Activated T-cell treated with anti-CD3 and anti-CD28 coated beads, Interleukin-2, amount 50 U/mL, for 24 hours (primary cell): ENCODE data around the gene FBXW9.
A peak's percentile ranks its signal among the peaks of the same experiment; 100 is the strongest.
"Not testable (repeated sequence)": the region's sequence is repeated elsewhere in the genome, so short reads cannot be mapped to it uniquely, and the experiment has no call there.

ENCODE experiments used
- DNase-seq: peaks from one replicate; pipeline ENCODE4 v3.0.0-alpha.2; 2020
- H3K27ac Mint-ChIP-seq: 2 replicates; pipeline ENCODE4 v1.8.0; 2020; ENCODE audit warnings: mild to moderate bottlenecking, mixed read lengths
- H3K27me3 Mint-ChIP-seq: 2 replicates; pipeline ENCODE4 v1.8.0; 2020; ENCODE audit warnings: mixed read lengths
- H3K36me3 Mint-ChIP-seq: 2 replicates; pipeline ENCODE4 v1.8.0; 2020; ENCODE audit warnings: low read depth, mixed read lengths
- H3K4me1 Mint-ChIP-seq: 2 replicates; pipeline ENCODE4 v1.8.0; 2020; ENCODE audit warnings: low read depth, mixed read lengths
- H3K4me3 Mint-ChIP-seq: 2 replicates; pipeline ENCODE4 v1.8.0; 2020; ENCODE audit warnings: mild to moderate bottlenecking, moderate library complexity, mixed read lengths
- H3K9me3 Mint-ChIP-seq: 2 replicates; pipeline ENCODE4 v1.8.0; 2020; ENCODE audit warnings: mixed read lengths

The FBXW9 gene

DNA sequence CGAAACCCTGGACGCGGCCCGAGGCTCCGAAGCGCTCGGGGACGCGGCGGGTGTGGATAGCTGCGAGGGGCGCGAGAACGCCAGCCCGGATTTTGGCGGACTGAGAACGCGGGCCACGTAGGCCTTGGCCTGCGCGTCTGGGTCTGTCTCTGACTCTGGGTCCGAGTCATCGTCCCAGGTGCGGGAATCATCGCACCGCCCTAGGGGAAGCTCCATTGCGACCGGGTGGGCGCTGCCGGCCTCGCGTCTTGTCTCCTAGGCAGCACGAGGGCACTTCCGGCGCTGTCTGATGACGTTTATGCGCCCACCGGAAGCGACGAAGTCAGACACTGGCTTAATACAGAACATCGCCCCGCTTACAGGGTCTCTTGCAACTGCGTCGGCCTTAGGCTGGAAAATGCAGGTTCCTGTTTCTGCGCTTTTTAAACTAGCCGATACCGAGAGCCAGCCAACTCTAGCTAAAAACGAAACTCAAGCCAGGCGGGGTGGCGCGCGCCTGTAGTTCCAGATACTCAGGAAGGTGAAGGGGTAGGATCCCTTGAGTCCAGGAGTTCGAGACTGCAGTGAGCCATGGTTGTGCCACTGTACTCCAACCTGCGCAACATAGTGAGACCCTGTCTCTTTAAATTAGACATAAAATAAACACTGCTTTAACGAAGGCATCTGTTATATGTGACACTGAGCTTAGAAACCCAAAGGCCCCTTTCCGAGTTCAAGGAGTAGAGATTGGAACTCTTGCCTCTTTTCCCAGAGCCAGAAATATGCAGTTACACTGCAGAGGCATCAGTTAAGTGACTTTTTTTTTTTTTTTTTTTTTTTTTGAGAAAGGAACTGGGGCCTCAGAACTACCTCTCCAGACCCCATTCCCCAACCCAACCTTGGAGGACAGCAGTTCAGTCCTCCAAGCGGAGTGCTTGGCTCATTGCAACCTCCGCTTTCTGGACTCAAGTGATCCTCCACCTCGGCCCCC, at the start of gene FBXW9:
FBXW9 (minus strand) TSS at position 266 of the 970 bp plus-strand sequence; CDS start at position 216, 50 bp downstream.
- Mint-ChIP-seq H3K27me3 (no peaks in the 10 kb centered on the region), H3K4me1 (peaks cover 27% of the 10 kb centered on the region), H3K27ac (peak within 1 kb of the TSS; percentile 93), H3K4me3 (peak within 1 kb of the TSS; percentile 87), H3K9me3 (no peaks in the 10 kb centered on the region), H3K36me3 (peaks cover 54% of the 10 kb centered on the region)
- DNase-seq, result peak; percentile 99

DNA sequence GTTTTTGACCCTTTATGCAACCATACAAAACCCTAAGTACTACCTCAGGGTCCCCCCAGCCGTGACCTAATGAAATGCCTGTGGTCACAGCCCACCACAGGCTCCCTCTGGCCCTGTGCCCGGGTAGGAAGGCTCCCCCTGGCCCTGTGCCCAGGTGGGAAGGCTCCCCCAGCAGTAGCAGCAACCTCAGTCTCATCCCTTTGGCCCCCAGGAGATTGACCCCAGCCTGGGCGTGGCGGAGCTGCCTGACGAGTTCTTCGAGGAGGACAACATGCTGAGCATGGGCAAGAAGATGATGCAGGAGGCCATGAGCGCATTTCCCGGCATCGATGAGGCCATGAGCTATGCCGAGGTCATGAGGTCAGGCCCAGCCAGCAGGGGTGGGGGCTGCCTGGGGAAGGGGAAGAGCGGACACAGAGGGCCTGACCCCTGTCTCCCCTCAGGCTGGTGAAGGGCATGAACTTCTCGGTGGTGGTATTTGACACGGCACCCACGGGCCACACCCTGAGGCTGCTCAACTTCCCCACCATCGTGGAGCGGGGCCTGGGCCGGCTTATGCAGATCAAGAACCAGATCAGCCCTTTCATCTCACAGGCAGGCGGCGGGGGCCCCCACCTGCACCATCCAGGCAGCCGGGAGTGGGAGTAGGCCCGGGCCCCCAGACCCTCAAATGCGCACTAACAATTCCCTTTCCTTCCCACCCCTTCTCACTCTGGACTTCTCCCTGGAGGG, 48.9 kb upstream of the FBXW9 start:
- Mint-ChIP-seq H3K27me3 (peaks cover 4% of the 10 kb centered on the region), H3K4me3 (no peak overlapping the region), H3K27ac (no peak overlapping the region), H3K9me3 (peaks cover 6% of the 10 kb centered on the region), H3K36me3 (peaks cover 63% of the 10 kb centered on the region), H3K4me1 (peaks cover 4% of the 10 kb centered on the region)
- no peak for DNase-seq

DNA sequence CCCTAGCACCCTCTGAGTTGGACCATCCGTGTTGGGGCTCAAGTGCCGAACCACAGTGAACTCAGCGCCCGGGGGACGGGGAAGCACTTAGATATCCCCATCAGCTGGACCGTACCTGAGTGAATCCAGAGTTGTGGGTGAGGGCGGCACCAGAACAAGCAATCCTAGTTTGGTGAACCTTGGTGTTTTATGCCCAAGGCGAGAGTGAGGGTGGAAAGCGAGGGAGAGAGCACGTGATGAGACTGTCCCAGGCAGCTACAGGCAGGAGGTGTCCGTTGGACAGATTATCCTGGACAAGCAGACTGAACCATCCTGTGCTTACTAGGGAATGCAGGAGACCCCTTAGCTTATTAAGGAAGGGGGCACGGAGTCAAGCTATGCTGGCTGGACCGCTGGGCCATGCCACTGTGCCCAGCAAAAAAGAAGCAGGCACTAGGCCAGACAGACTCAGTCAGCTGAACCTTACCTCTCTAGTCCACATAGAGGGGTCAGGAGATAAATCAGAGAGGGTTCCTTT, 41.5 kb upstream of the FBXW9 start:
- Mint-ChIP-seq H3K27me3 (no peaks in the 10 kb centered on the region), H3K27ac (peak overlapping the region; percentile 99), H3K4me1 (peaks cover 31% of the 10 kb centered on the region), H3K36me3 (peaks cover 55% of the 10 kb centered on the region), H3K4me3 (peak overlapping the region; percentile 100), H3K9me3 (no peaks in the 10 kb centered on the region)
- no peak for DNase-seq

DNA sequence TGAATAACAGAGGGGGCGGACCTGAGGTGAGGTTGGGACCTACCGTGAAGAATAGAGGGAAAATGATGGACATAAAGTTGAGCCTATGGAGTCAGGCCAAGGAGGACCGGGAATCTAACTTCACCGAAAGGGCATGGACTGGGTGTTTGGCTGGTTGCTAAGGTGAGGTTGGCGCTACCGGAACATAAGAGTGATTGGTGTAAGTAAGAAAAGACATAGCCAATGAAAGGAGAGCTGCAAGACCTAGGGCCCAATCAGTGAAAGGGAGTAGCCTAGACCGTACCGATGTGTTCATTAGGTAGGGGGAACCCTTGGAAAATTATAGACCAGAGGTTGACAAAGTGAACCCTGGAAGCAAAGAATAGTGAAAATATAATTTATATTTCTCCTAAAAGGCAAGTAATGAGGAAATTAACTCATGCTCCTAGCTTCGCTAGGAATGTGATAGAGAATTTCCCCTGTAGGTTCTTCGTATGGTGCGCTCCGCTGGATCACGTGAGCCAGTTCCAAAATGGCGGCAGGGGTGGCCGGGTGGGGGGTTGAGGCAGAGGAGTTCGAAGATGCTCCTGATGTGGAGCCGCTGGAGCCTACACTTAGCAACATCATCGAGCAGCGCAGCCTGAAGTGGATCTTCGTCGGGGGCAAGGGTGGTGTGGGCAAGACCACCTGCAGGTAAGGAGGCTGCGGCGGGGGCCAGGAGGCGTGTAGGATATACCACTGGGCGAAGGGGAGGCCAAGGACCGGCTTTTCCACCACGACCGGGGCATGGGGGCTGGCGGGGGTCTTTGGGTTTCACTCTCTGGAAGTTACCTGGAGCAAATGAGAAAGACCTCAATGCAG, 40.8 kb upstream of the FBXW9 start, which contains the start of gene GET3:
GET3 (plus strand) TSS at position 503 of the 840 bp plus-strand sequence; CDS start at position 512, 9 bp downstream.
- Mint-ChIP-seq H3K36me3 (peaks cover 57% of the 10 kb centered on the region), H3K27ac (peak within 1 kb of the TSS; percentile 99), H3K27me3 (no peaks in the 10 kb centered on the region), H3K9me3 (no peaks in the 10 kb centered on the region), H3K4me1 (peaks cover 36% of the 10 kb centered on the region), H3K4me3 (peak within 1 kb of the TSS; percentile 100)
- DNase-seq, result peak; percentile 83

DNA sequence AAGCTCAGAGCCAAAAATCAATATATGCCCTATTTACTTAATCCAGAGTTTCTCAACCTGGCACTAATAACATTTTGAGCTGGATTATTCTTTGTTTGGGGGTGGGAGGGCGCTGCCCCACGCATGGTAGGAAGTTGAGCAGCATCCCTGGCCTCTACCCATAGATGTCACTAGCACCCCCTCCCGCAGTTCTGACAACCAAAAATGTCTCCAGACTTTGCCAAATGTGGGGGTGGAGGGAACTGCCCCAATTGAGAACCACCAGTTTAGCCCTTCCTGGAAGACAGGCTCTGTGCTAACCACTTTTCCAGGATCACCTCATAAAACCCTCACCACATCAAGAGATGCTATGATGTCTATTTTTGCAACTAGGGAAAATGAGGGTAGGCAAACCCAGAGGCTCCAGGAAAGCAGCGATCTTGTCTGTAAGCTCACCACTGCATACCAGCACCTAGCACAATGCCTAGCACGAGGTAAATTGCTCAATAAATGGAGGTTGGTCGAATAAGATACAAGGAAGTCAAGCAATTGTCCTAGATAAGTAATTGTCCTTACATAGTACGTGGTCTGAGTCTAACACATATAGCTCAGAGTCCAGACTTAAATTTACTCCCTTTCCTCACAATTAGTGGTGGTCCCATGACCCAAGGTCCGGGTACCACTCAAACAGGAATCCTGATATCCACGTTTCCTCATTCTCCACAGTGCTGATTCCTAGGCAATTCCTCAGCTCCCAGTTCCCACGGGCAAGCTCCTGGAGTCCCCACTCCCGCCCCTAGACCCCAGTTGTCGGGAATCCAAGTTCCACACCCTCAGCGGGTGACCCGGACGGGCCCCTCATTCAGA, 37.2 kb upstream of the FBXW9 start:
- Mint-ChIP-seq H3K9me3 (no peaks in the 10 kb centered on the region), H3K36me3 (peaks cover 66% of the 10 kb centered on the region), H3K4me3 (peak overlapping the region; percentile 96), H3K27me3 (no peaks in the 10 kb centered on the region), H3K27ac (peak overlapping the region; percentile 99), H3K4me1 (peaks cover 49% of the 10 kb centered on the region)
- peak; percentile 58 for DNase-seq

DNA sequence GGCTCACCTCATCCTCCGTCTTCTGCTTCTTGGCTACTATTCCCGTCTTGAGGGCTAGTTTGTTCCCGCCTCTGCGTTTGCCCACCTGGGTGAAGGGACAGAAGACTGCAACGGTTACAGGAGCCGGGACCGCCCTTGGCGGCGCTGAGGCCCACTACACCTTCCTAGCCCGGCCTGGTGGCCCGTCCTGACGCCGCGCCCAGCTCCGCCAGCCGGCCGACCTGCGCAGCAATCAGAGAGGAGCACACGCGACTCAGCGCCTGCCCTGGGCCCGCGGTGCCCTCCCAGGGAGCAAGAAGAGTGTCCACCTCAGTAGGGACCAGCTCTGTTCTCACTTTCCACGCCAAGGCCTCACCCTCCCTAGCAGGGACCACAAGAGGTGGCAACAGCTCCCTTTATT, 34.9 kb upstream of the FBXW9 start:
- peak overlapping the region; percentile 22 for H3K27ac Mint-ChIP-seq
- H3K36me3 Mint-ChIP-seq, result peaks cover 78% of the 10 kb centered on the region
- H3K4me3 Mint-ChIP-seq, result peak overlapping the region; percentile 10
- no peaks in the 10 kb centered on the region for H3K27me3 Mint-ChIP-seq
- H3K9me3 Mint-ChIP-seq, result no peaks in the 10 kb centered on the region
- no peak for DNase-seq
- peaks cover 38% of the 10 kb centered on the region for H3K4me1 Mint-ChIP-seq

DNA sequence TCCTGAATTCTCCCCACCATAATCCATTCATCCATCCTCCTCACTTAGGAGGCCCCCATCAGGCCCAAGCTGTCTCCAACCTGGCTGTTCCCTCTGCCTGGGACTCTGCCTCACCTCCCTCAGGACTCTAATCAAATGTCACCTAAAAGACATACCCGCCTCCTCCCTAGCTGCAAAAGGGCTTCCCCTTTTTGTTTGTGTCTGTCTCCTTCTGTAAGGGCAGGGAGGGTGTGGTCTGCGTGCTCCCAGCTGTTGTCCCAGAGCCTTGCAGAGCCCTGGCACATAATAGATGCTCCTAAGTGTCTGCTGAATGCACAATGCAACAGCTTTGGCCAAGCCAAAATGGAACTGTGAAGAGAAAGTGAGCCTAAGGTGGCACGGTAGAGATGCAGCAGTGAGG, 33.6 kb upstream of the FBXW9 start:
- peak overlapping the region; percentile 73 for H3K27ac Mint-ChIP-seq
- H3K27me3 Mint-ChIP-seq, result no peaks in the 10 kb centered on the region
- DNase-seq, result no peak
- no peaks in the 10 kb centered on the region for H3K9me3 Mint-ChIP-seq
- peaks cover 80% of the 10 kb centered on the region for H3K36me3 Mint-ChIP-seq
- H3K4me3 Mint-ChIP-seq, result no peak overlapping the region
- peaks cover 33% of the 10 kb centered on the region for H3K4me1 Mint-ChIP-seq

DNA sequence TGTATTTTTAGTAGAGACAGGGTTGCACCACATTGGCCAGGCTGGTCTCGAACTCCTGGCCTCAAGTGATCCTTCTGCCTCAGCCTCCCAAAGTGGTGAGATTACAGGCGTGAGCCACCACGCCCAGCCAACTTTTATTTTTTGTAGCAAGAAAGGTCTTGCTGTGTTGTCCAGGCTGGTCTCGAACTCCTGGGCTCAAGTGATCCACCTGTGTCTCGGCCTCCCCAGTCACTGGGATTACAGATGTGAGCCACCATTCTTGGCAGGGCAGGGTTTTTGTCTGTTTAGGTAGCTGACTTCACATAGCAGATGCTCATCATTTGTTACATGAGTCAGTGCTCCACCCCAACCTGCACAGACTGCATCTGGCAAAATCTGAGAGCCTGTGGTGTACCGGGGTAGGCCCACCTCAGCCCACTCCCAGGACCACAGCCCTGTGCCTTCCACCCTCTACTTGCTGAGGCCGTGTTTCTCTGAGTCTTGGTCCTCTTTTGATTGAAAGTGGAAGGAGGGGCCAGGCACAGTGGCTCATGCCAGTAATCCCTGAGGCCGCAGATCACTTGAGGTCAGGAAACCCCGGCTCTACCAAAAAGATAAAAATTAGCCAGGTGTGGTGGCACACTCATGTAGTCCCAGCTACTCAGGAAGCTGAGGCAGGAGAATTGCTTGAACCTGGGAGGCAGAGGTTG, 31.5 kb upstream of the FBXW9 start:
- peak overlapping the region; percentile 44 for H3K27ac Mint-ChIP-seq

DNA sequence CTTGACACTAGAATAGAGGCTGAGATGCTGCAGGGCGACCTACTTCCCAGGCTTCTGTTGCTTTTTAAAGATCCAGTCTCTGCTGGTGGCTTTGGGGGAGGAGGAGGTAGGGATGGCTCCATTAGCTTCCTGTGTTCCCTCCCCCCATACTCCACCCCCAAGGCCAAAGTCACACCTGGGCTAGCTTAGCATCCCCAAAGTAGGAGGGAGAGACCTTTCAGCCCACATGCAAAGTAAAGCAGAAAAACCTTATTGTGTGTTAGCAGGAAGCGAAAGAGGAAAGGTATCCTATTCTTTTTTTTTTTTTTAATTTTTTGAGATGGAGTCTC, 30.5 kb upstream of the FBXW9 start:
- DNase-seq, result no peak
- Mint-ChIP-seq H3K27me3 (no peaks in the 10 kb centered on the region), H3K4me3 (no peak overlapping the region), H3K36me3 (peaks cover 75% of the 10 kb centered on the region), H3K4me1 (peaks cover 27% of the 10 kb centered on the region), H3K27ac (peak overlapping the region; percentile 60), H3K9me3 (no peaks in the 10 kb centered on the region)

More for the DNA sequence above, 31.5 kb upstream of the FBXW9 start:
- Mint-ChIP-seq H3K9me3 (no peaks in the 10 kb centered on the region), H3K4me3 (no peak overlapping the region), H3K36me3 (peaks cover 78% of the 10 kb centered on the region), H3K4me1 (peaks cover 34% of the 10 kb centered on the region), H3K27me3 (no peaks in the 10 kb centered on the region)
- DNase-seq, result no peak

DNA sequence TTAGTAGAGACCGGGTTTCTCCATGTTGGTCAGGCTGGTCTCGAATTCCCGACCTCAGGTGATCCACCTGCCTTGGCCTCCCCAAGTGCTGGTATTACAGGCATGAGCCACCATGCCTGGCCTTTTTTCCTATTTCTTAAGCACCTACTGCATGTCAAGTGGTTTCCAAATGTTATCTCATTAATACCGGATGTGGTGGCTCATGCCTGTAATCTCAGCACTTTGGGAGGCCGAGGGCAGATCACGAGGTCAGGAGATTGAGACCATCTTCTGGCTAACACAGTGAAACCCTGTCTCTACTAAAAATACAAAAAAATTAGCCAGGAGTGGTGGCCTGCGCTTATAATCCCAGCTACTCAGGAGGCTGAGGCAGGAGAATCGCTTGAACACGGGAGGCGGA, 29.2 kb upstream of the FBXW9 start:
- not testable (repeated sequence) for DNase-seq, H3K27ac Mint-ChIP-seq, H3K27me3 Mint-ChIP-seq, H3K4me3 Mint-ChIP-seq, H3K9me3 Mint-ChIP-seq
- peaks cover 29% of the 10 kb centered on the region for H3K4me1 Mint-ChIP-seq
- H3K36me3 Mint-ChIP-seq, result peaks cover 74% of the 10 kb centered on the region

DNA sequence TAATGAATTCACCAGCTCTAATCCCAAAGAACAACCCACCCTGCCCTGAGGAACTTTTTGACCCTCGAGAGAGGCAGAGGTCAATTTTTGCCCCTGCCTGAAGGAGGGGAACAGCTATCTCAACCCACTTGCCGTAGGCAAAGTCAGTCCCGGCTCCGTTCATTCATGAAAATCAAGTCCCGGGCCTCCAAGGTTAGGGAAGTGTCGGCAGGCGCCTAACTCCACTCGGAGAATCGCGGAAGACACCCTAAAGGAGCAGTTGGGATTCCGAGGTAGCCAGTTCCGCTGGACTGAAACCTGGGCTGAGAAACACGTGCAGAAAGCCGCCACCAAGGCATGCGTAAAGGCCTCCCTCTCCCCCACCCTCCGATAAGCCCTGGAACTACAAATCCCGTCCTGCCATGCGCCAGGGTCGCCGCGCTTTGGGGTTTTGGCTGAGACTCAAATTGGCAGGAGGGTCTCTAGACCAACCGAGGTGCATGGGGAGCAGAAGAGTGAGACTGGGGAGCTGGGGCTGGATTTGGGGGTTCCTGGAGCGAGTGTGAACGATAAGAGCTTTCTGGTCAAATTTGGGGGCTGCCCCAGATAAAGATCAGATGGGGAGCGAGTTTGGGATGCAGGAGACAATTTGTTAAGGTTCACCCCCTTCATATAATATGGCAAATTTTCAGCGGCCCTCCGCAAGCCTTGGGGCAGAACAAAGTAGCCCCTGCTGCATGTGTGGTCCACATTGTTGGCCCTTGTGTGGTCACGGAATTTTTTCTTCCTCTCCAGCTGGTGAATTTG, 27.4 kb upstream of the FBXW9 start, which contains the start of gene TNPO2:
TNPO2 (minus strand) TSS at position 292 of the 786 bp plus-strand sequence. CDS start 2,955 bp downstream, outside the sequence.
- Mint-ChIP-seq H3K36me3 (peaks cover 73% of the 10 kb centered on the region), H3K4me3 (peak within 1 kb of the TSS; percentile 99), H3K27ac (peak within 1 kb of the TSS; percentile 97), H3K9me3 (no peaks in the 10 kb centered on the region), H3K4me1 (peaks cover 36% of the 10 kb centered on the region), H3K27me3 (no peaks in the 10 kb centered on the region)
- DNase-seq, result peak; percentile 84

DNA sequence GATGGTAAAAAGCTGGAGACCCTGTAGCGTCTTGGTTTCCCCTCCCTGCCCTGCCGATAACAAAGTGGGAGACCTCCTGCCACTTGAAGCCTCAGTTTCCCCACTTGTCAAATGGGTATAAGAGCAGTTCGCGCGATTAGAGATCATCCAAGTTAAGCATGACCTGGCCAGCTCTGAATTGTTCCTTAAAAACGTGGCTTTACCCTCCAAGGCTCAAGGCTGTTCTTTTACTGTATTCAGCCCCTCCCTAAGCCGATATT, 26.9 kb upstream of the FBXW9 start:
- Mint-ChIP-seq H3K27me3 (no peaks in the 10 kb centered on the region), H3K4me1 (peaks cover 41% of the 10 kb centered on the region), H3K4me3 (peak overlapping the region; percentile 99), H3K36me3 (peaks cover 73% of the 10 kb centered on the region), H3K27ac (peak overlapping the region; percentile 97), H3K9me3 (no peaks in the 10 kb centered on the region)
- DNase-seq, result peak; percentile 57
